Esophagus (tissue), 2 donors: ENCODE results near the gene OPCML. TPM values are rescaled to one million over a fixed set of nuclear protein-coding genes. Genes with fewer than 3 reads are reported as not detected.

Source experiments
- H3K27ac ChIP-seq, 2 donors: one replicate each; pipeline ENCODE4 v1.5.1; 2013; ENCODE audit warnings: low read depth in 2 of 2, mild to moderate bottlenecking in 2 of 2, inconsistent platforms in 1 of 2, low read length in 1 of 2, moderate library complexity in 1 of 2
- H3K27me3 ChIP-seq, 2 donors: one replicate each; pipeline ENCODE4 v1.6.1; 2013; ENCODE audit warnings: low read length in 2 of 2, control low read depth in 1 of 2, mild to moderate bottlenecking in 1 of 2; ENCODE audit not compliant: insufficient read depth in 2 of 2, control insufficient read depth in 1 of 2
- H3K36me3 ChIP-seq, 2 donors: one replicate each; pipeline ENCODE4 v1.6.1; 2013; ENCODE audit warnings: low read length in 1 of 2; ENCODE audit not compliant: control insufficient read depth in 2 of 2, insufficient read depth in 2 of 2
- H3K4me1 ChIP-seq, 2 donors: one replicate each; pipeline ENCODE4 v1.6.1; 2013; ENCODE audit warnings: low read length in 1 of 2; ENCODE audit not compliant: control insufficient read depth in 2 of 2, insufficient read depth in 2 of 2
- H3K4me3 ChIP-seq, 2 donors: one replicate each; pipeline ENCODE4 v1.5.1; 2013; ENCODE audit warnings: low read length in 2 of 2, mild to moderate bottlenecking in 2 of 2, low read depth in 1 of 2, moderate library complexity in 1 of 2
- H3K9me3 ChIP-seq, 2 donors: one replicate each; pipeline ENCODE4 v1.6.1; 2013; ENCODE audit warnings: mild to moderate bottlenecking in 2 of 2, low read depth in 1 of 2, low read length in 1 of 2, moderate library complexity in 1 of 2; ENCODE audit not compliant: control insufficient read depth in 2 of 2, insufficient read depth in 1 of 2
- WGBS, 2 donors: extraction: QIAGEN DNeasy Blood & Tissue Kit; methylation state at CpG; one replicate each; pipeline ENCODE4 v1.1.7; 2013; 5-methylcytosine and 5-hydroxymethylcytosine counted together
- polyA plus RNA-seq, 2 donors: library from polyadenylated mRNA; stranded (reverse); fragments of 200-250 nt; gene quantifications; one replicate each; pipeline ENCODE4 v1.2.3, GENCODE V29; 2013
- donor health status: healthy with polysubstance abuse.
- donor health status: Bipolar disorder and iron deficiency.

The OPCML gene
- polyA plus RNA-seq, 2 donors = 0.04 to 0.05 TPM

DNA sequence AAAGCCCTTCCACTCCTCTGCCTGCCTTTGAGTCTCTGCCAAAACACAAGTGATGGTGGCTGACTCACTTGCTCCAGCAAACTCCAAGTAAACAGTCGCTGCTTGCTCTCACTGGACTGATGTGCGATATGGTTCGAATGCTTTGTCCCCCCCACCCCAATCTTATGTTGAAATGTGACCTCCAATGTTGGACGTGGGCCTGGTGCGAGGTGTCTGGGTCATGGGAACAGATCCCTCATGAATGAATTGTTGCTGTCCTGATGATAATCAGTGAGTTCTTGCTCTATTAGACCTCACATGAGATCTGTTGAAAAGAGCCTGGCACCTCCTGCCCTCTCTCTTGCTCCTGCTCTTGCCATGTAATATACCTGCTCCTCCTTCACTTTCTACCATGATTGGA lies 747.9 kb downstream of the OPCML start:
- Histone ChIP-seq H3K27ac (no peak overlapping the region), H3K4me3 (no peak overlapping the region), H3K4me1 (no peaks in the 10 kb centered on the region), H3K36me3 (no peaks in the 10 kb centered on the region), H3K9me3 (no peaks in the 10 kb centered on the region), H3K27me3 (no peaks in the 10 kb centered on the region)
- WGBS, 2 donors = 66 to 73% methylated on average over 5 of the region's 5 CpGs

DNA sequence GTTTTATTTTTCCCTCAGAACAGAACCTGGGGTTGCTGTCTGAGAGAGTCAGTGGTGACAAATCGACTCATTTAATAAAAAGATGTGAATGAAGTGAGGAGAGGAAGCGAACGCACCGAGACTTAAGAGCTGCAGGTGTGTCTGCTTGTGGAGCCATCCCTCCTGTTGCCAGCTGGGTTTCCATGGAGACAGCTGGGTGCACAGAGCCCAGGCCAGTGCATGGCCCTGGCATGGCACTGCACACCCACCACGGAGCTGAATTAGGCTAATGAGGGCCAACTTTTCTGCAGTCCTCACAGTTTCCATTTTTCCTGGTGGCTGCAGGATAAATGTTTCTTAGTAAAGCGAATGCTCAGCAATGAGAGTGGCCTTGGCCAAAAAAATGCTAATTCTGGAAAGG lies 750.2 kb downstream of the OPCML start:
- no peaks in the 10 kb centered on the region for H3K9me3 ChIP-seq
- WGBS, 2 donors = 67 to 77% methylated on average over 6 of the region's 6 CpGs

DNA sequence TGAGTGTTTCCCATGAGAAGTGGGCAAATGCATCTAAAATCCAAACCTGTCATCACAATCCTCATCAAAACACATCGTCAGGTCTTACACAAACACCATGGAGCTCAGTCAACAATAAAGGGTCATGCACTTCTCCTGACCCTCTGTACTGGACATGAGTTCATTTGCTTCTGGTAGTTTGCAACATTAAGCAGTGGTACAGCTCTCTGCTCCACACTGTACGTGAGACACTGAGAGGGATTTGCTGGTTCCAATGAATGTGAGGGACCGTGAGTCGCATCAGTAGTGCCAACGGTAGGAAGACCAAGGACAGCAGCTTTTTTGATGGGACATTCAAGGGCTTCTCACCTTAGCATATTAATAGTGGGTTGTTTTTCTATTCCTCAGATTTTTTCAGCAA lies 752.3 kb downstream of the OPCML start:
- WGBS, 2 donors = 71 to 73% methylated on average over 5 of the region's 5 CpGs
- Histone ChIP-seq H3K36me3 (no peaks in the 10 kb centered on the region), H3K27me3 (no peaks in the 10 kb centered on the region), H3K4me3 (no peak overlapping the region), H3K9me3 (no peaks in the 10 kb centered on the region), H3K27ac (no peak overlapping the region), H3K4me1 (no peaks in the 10 kb centered on the region)

More for the DNA sequence above, 750.2 kb downstream of the OPCML start:
- no peak overlapping the region for H3K4me3 ChIP-seq
- H3K27me3 ChIP-seq = no peaks in the 10 kb centered on the region
- H3K27ac ChIP-seq = no peak overlapping the region
- H3K36me3 ChIP-seq = no peaks in the 10 kb centered on the region
- H3K4me1 ChIP-seq = no peaks in the 10 kb centered on the region

DNA sequence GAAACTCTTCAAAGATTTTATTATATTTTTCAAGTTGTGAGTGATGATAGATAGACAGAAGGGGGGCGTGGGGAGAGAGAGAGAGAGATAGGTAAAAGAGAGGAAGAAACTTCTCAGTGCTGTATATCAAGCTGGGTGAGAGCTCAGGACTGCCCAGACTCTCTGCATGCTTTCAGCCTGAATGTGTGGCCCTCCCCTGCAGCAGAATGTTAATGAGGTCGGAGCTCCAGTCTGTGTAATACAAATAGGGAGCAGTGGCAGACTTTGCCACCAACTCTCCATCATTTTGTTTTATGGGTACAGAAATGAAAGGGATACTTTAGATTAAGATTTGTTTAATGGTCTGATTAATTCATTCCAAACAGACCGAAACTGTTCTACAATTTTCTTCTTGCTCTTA lies 752.8 kb downstream of the OPCML start:
- Histone ChIP-seq H3K27me3 (no peaks in the 10 kb centered on the region), H3K9me3 (no peaks in the 10 kb centered on the region), H3K27ac (no peak overlapping the region), H3K36me3 (no peaks in the 10 kb centered on the region), H3K4me3 (no peak overlapping the region), H3K4me1 (no peaks in the 10 kb centered on the region)
- 62 to 69% methylated on average over 2 of the region's 3 CpGs for WGBS, 2 donors

DNA sequence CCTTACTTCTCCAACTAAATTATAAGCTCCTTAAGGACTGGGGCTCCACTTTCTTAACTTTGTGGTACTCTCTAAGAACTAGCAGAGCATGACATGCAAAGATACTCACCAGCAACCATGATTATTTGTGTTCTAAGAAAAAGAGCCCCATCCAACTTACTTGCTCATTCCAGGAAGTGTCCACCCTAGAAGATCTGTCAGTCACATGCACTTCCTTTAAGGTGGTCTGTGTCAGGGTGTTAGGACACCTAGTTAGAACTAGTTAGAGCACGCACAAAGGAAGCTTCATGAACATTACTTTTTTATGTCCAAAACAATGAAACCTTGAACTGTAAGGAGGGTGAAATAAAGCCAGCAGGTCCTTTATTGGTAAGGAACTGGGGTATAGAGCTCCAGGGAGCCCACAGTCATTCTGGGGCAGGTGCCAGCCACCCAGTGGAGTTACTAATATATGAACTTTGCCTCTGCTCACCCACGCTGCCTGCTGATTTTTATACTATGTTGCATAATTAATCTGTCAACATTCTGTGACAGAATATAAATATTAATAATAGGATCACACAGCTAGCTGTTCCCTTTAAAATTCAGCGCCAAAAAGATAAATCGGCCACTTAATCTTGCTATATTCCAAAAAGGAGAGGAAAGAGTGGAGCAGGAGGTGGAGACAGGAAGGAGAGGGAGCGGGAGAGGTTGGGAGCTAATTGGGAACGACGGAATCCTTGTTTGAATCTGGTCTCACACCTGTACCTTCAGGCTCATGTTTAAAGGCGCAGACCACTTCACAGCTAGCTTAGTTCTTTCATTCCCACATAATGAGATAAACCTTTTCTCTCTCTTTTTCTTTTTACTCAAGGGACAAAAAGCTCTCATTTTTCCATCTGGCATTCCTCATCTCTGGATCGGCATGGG lies 755.0 kb downstream of the OPCML start:
- Histone ChIP-seq H3K4me3 (no peak overlapping the region), H3K9me3 (no peaks in the 10 kb centered on the region)
- WGBS, 2 donors = 55 to 56% methylated on average over 9 of the region's 9 CpGs

DNA sequence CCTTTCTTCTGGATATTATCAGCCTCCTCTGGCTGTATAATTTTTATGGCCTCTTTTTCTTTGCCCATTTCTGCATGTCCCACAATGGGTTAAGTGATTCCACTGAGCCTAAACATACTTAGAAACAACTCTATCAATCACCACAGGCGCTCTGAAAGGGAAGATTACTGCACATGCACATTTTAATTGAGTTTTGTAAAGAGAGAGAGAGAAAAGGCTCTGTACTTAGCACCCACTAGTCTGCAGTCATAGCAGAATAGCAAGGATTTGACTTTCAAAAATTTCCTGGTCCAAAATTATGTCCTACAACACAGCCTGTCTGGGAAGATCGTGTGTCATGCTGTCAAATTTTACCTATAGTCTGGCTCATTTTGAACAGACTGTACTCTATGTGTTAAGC lies 758.5 kb downstream of the OPCML start:
- H3K27ac ChIP-seq = no peak overlapping the region
- H3K4me3 ChIP-seq = no peak overlapping the region
- H3K9me3 ChIP-seq = no peaks in the 10 kb centered on the region
- H3K36me3 ChIP-seq = no peaks in the 10 kb centered on the region
- no peaks in the 10 kb centered on the region for H3K4me1 ChIP-seq
- H3K27me3 ChIP-seq = no peaks in the 10 kb centered on the region
- WGBS, 2 donors = 36 to 44% methylated on average over 2 of the region's 2 CpGs

More for the DNA sequence above, 755.0 kb downstream of the OPCML start:
- Histone ChIP-seq H3K27ac (no peak overlapping the region), H3K4me1 (no peaks in the 10 kb centered on the region), H3K36me3 (no peaks in the 10 kb centered on the region), H3K27me3 (no peaks in the 10 kb centered on the region)

DNA sequence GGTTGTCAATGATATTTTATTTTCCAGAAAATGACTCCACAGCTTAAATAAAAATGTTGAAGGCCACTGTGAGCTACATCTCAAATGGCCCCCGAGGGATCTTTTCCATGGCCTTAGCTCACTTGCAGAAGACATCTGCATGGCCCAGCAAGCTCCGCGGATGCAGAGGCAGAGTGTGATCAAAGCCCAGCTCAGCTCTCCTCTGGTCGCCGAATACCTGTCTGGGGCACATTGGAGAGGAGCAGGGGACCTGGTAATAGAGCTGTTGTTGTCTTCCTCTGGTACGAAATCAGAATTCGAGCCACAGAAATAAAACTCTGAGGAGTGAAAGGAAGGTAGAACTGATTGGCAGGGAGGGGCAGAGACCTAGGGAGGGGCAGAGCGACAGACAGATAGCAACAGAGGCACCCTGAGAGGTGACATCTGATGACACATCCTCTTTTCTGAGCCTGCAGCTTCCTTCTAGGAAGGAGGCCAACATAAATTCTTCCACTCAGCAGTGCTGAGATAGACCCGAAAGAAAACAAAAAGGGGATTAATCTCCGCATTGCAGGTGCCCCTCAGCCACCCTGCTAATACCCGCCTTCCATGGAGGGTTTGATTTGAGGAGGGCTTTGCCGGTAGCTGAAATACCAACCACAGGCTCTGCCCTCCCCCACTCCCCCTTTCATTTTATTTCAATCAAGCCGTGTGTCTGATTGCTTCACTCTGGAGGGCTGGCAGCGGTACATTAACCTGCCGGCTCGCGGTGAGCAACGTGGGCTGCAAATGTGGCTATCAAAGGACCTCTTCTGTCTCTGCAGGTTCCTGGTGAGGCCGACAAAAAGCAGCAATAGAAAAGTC lies 759.4 kb downstream of the OPCML start:
- H3K4me1 ChIP-seq = no peaks in the 10 kb centered on the region
- 51% methylated on average over 19 of the region's 19 CpGs for WGBS, 2 donors

DNA sequence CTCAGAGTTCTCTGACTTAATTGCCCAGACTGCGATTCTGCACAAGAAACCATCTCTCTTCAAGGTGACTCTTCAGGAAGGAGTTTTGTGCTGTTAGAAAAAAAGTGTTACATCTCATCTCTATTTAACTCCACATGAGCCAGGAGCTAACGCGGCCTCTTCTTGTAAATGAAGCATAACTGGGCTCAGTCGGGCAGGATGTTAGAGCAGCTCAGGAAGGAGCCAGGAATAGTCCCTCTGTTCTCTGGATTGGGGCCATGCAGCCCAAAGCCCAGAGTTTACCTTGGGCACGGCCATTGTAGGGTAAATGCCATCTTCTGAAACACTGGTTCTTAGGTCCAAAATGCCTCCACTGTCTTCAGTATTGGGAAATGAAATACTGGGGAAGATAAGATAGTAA lies 760.6 kb downstream of the OPCML start:
- Histone ChIP-seq H3K27me3 (no peaks in the 10 kb centered on the region), H3K9me3 (no peaks in the 10 kb centered on the region), H3K4me1 (no peaks in the 10 kb centered on the region), H3K36me3 (no peaks in the 10 kb centered on the region), H3K27ac (no peak overlapping the region), H3K4me3 (no peak overlapping the region)
- WGBS, 2 donors = 56 to 67% methylated on average over 5 of the region's 5 CpGs

More for the DNA sequence above, 759.4 kb downstream of the OPCML start:
- Histone ChIP-seq H3K9me3 (no peaks in the 10 kb centered on the region), H3K36me3 (no peaks in the 10 kb centered on the region), H3K27ac (no peak overlapping the region), H3K4me3 (no peak overlapping the region), H3K27me3 (no peaks in the 10 kb centered on the region)

DNA sequence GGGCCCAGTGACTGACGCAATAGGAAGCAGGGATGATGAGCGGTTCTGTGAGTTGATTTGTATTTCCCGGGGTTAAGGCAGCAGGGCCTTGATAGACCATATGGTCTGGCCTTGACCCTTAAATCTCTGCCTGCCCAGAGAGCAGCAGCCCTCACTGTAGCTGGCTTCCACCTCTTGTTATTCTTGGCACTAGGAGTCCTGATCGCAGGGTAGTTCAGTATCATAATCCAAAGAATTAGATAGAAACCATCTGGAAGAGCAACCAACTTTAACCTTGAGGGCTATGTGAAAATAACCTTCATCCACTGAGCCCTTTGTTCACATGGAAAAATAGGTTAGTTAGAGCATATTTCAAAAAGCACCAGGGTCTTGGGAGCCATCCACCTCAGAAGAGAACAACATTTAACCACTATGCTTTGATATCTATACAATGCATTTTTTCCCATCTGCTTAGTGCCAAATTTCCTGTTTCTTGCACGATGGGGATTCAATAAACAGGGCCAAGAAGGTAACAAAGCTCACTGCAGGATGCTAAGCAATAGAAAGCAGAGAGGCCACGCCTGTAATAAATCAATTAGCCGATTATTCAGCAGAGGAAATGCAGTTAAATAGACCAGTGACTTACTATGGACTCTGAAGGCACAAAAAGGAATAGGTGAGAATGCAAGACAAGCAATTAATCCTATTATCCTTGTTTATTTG lies 761.3 kb downstream of the OPCML start:
- no peak overlapping the region for H3K4me3 ChIP-seq
- H3K36me3 ChIP-seq = no peaks in the 10 kb centered on the region
- H3K4me1 ChIP-seq = no peaks in the 10 kb centered on the region
- WGBS, 2 donors = 43 to 47% methylated on average over 7 of the region's 7 CpGs
- H3K9me3 ChIP-seq = no peaks in the 10 kb centered on the region
- no peaks in the 10 kb centered on the region for H3K27me3 ChIP-seq
- no peak overlapping the region for H3K27ac ChIP-seq
